GM12891 (cell line): ENCODE data around the gene INTS7.

Experiments
- POLR2A ChIP-seq: IDR thresholded peaks from 2 replicates; pipeline ENCODE4 v1.6.1; 2011; ENCODE audit warnings: low read depth, low read length, control low read depth
- TAF1 ChIP-seq: IDR thresholded peaks from 2 replicates; pipeline ENCODE4 v1.6.1; 2011; ENCODE audit warnings: low read depth, low read length, control low read depth

- TF ChIP-seq TAF1 = no peak
- no peak for TF ChIP-seq POLR2A
Observed at GRCh38 chr1:211920602-211921226, 114.6 kb downstream of the INTS7 start.
